GM12892 (cell line): ENCODE measurements around the gene TEAD1.

Experiments used
- POLR2A ChIP-seq: IDR thresholded peaks from 2 replicates; pipeline ENCODE4 v1.6.1; 2011; ENCODE audit warnings: low read depth, low read length, control low read depth
- TAF1 ChIP-seq: IDR thresholded peaks from 2 replicates; pipeline ENCODE4 v1.6.1; 2011; ENCODE audit warnings: low read depth, mild to moderate bottlenecking, control low read depth, low read length, borderline replicate concordance

DNA sequence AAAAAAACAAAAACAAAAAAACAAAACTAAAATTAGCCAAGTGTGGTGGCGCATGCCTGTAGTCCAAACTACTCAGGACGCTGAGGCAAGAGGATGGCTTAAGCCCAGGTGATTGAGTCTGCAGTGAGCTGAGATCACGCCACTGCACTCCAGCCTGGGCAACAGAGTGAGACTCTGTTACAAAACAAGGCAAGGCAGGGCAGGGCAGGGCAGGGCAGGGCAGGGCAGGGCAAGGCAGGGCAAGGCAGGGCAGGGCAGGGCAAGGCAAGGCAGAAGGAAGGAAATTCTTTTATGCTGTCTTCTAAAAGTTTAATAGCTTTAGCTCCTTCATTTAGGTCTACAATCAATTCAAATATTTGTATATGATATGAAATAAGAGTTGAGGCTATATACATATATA, 284.8 kb downstream of the TEAD1 start:
- TF ChIP-seq TAF1 (no peak), POLR2A (no peak)
